Brain microvascular endothelial cell (primary cell): Measurements from ENCODE around the gene PXYLP1.
A peak's percentile ranks its signal among the peaks of the same experiment; 100 is the strongest.

Experiments used
- DNase-seq: peaks from one replicate; pipeline ENCODE4 v3.0.0-alpha.2; 2020
- H3K27ac ChIP-seq: fragments of 250-450 bp; sonication (Bioruptor Pico); 2 replicates; pipeline ENCODE4 v1.5.1; 2020; ENCODE audit warnings: mild to moderate bottlenecking, moderate library complexity
- H3K27me3 ChIP-seq: fragments of 250-450 bp; sonication (Bioruptor Pico); replicated peaks from 2 replicates; pipeline ENCODE4 v1.5.1; 2020; ENCODE audit warnings: mild to moderate bottlenecking
- H3K36me3 ChIP-seq: fragments of 250-450 bp; sonication (Bioruptor Pico); replicated peaks from 2 replicates; pipeline ENCODE4 v1.5.1; 2020; ENCODE audit warnings: mild to moderate bottlenecking
- H3K4me3 ChIP-seq: 2 replicates; pipeline ENCODE4 v1.5.1; 2011; ENCODE audit warnings: low read depth, mild to moderate bottlenecking, control low read depth, low read length, moderate library complexity
- in situ Hi-C: cut with HindIII; loops from 2 replicates; pipeline ENCODE4 v1.10.0; 2017; ENCODE audit warnings: low sequenced_read_pairs, low pct_ligation_motif_present
- TF ChIP-seq, protein P1 (sequence below): IDR thresholded peaks from 2 replicates; pipeline ENCODE4 v1.5.1; 2011; ENCODE audit warnings: low read depth, mild to moderate bottlenecking, moderate library complexity, low read length, control low read depth, inconsistent platforms; ENCODE audit errors: missing control alignments

Gene PXYLP1, protein sequence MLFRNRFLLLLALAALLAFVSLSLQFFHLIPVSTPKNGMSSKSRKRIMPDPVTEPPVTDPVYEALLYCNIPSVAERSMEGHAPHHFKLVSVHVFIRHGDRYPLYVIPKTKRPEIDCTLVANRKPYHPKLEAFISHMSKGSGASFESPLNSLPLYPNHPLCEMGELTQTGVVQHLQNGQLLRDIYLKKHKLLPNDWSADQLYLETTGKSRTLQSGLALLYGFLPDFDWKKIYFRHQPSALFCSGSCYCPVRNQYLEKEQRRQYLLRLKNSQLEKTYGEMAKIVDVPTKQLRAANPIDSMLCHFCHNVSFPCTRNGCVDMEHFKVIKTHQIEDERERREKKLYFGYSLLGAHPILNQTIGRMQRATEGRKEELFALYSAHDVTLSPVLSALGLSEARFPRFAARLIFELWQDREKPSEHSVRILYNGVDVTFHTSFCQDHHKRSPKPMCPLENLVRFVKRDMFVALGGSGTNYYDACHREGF

DNA sequence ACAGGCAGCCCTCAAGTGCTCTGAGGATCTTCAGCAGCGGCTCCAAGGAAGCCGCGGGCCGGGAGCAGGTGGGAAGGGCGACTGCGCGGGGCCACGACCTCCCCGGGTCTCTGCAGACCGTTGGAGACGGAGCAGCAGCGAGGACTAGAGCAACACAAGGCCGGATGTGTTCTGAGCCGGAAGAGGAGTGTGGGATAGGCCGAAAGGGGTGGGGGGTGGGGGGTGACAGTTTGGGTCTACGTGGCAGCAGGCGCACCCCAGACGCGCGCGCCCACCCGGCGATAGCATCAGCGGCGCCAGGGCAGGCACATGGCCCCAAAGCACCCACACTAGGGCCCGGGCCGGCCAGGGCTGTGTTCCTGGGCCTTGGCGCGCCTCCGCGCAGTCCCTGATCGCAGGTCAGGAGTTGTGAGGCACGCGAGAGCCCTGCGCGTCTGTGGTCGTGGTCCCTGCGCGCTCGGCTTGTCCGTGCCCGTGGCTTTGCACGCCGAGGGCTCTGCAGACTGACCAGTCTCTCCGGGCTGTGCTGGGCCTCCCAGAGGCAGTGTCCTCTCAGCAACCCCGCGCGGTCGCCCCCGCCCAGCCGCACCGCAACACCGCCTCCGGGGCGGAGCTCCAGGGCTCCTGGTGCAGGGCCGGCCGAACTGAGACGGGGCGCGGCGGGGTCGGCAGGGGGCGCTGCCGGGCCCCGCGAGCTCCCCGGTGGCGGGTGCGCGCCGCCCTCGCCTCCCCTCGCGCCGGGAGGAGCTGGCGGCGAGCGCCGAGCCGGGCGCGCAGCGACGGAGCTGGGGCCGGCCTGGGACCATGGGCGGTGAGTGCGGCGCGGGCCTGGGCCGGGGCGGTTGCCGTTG is at the start of gene PXYLP1:
TSS of gene PXYLP1 (plus strand) at position 725 of the 851 bp plus-strand sequence. CDS start 28,351 bp downstream, outside the sequence.
- TF ChIP-seq, protein P1, sequence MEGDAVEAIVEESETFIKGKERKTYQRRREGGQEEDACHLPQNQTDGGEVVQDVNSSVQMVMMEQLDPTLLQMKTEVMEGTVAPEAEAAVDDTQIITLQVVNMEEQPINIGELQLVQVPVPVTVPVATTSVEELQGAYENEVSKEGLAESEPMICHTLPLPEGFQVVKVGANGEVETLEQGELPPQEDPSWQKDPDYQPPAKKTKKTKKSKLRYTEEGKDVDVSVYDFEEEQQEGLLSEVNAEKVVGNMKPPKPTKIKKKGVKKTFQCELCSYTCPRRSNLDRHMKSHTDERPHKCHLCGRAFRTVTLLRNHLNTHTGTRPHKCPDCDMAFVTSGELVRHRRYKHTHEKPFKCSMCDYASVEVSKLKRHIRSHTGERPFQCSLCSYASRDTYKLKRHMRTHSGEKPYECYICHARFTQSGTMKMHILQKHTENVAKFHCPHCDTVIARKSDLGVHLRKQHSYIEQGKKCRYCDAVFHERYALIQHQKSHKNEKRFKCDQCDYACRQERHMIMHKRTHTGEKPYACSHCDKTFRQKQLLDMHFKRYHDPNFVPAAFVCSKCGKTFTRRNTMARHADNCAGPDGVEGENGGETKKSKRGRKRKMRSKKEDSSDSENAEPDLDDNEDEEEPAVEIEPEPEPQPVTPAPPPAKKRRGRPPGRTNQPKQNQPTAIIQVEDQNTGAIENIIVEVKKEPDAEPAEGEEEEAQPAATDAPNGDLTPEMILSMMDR, result peak; percentile 42
- Histone ChIP-seq H3K27me3 (no peaks in the 10 kb centered on the region), H3K4me3 (peak within 1 kb of the TSS; percentile 72), H3K36me3 (no peaks in the 10 kb centered on the region), H3K27ac (peak within 1 kb of the TSS; percentile 76)
- in situ Hi-C loops, result no loop called here
- DNase-seq, result peak; percentile 91

DNA sequence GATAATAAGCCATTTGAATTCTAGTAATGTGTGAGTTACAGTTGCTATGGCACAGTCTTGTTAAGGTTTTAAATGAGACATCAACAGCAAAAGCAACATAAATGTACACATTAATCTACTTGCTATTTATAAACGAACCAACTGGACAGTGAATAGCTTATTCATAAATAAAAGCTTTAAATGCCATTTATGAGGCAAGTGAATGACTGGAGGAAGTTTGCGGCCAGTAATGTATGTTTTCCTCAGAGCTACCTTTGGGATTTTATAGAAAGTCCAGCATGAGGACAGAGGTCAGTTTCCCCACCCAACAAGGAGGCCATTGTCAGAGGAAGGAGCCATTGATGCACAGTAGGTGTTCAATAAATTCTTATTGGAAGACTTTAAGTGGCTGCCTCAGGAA is 48.0 kb upstream of the PXYLP1 start:
- Histone ChIP-seq H3K4me3 (no peak overlapping the region), H3K27ac (no peak overlapping the region), H3K27me3 (peaks cover 2% of the 10 kb centered on the region), H3K36me3 (no peaks in the 10 kb centered on the region)
- in situ Hi-C loops, result no loop called here
- TF ChIP-seq, protein P1, result no peak
- DNase-seq, result no peak

DNA sequence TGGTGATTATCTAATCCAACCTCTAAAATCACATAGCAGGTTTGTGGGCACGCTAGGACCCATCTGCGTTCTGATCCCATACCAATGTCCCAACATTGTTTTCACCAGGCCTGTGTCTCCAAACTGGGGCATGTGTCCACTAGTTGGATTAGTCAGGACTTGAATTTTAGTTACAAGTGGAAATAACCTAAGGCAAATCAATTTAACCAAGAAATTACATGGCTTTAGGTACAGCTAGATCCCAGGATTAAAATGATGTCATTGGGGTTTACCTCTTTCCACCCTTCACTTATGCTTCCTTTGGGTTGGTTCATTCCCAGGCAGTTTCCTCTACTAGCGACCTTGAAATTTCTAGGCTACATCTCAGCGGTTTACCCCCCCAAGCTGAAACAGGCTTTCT is 47.2 kb upstream of the PXYLP1 start:
- TF ChIP-seq, protein P1, result no peak
- no peak overlapping the region for H3K27ac ChIP-seq
- in situ Hi-C loops, result no loop called here

DNA sequence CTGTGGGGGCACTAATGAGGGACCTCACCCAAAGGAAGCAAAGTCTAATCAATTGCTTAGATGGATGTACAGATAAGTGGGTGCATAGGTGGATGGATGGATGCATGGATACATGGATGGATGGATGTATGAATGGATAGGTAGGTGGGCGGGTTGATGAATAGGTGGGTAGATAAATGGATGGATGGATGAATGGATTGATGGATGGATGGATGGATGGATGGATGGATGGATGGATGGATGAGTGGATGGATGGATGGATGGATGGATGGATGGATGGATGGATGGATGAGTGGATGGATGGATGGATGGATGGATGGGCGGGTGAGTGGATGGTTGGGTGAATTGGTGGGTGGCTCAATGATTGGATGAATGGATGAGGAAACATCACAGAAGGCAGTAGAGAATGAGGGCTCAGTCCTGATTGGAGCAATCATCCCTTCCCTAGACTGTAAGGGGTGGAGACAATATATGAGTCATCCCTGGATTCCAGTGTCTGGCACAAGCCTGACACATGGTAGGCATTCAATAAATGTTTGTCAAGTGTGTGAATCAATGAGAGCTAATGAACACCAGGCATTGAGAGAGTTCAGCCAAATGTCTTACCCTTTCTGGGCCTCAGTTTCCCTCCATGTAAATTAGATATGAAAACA is 40.4 kb upstream of the PXYLP1 start:
- Histone ChIP-seq H3K27me3 (peaks cover 5% of the 10 kb centered on the region), H3K36me3 (no peaks in the 10 kb centered on the region), H3K27ac (no peak overlapping the region), H3K4me3 (no peak overlapping the region)
- DNase-seq, result no peak
- in situ Hi-C loops, result no loop called here
- TF ChIP-seq, protein P1, result no peak

More for the DNA sequence above, 47.2 kb upstream of the PXYLP1 start:
- peaks cover 2% of the 10 kb centered on the region for H3K27me3 ChIP-seq
- no peak overlapping the region for H3K4me3 ChIP-seq
- no peaks in the 10 kb centered on the region for H3K36me3 ChIP-seq
- DNase-seq, result no peak

DNA sequence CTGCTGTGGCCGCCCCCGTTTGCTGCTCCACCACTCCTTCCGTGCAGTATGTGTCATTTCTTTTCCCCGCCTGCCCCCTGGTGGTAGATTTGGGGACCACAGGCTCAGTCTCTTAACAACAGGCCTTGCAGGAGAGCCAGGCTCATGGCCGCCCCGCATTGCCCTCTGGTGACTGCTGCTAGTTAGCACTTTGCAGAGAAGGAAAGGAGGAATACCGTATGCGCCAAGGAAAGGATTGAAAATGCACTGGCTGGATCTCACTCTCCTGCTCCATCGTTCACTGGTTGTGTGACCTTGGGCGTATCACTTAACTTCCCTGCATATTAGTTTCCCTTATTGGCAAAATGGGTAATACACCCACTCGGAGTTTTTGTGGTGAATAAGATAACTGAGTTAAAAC is 39.3 kb upstream of the PXYLP1 start:
- no peaks in the 10 kb centered on the region for H3K36me3 ChIP-seq
- H3K4me3 ChIP-seq, result no peak overlapping the region
- in situ Hi-C loops, result no loop called here
- peaks cover 11% of the 10 kb centered on the region for H3K27me3 ChIP-seq
- TF ChIP-seq, protein P1, result peak; percentile 99
- H3K27ac ChIP-seq, result no peak overlapping the region
- peak; percentile 98 for DNase-seq
